Mesothelial cell of epicardium (in vitro differentiated cells): ENCODE measurements around the gene INSC. TPM values are rescaled to one million over a fixed set of nuclear protein-coding genes. Genes with fewer than 3 reads are reported as not detected.

Experiments used
- DNase-seq, 2 experiments: peaks; one replicate each; pipeline ENCODE4 v3.0.0; 2021; ENCODE audit warnings: low spot score in 2 of 2; ENCODE audit not compliant: unreplicated experiment in 2 of 2
- H3K27ac Mint-ChIP-seq: 2 replicates; pipeline ENCODE4 v1.8.0; 2021; ENCODE audit warnings: mixed read lengths
- H3K27me3 Mint-ChIP-seq: 2 replicates; pipeline ENCODE4 v1.8.0; 2021; ENCODE audit warnings: low read depth, mixed read lengths
- H3K36me3 Mint-ChIP-seq: 2 replicates; pipeline ENCODE4 v1.8.0; 2021; ENCODE audit warnings: mixed read lengths
- H3K4me1 Mint-ChIP-seq: 2 replicates; pipeline ENCODE4 v1.8.0; 2021; ENCODE audit warnings: mixed read lengths
- H3K4me3 Mint-ChIP-seq: 2 replicates; pipeline ENCODE4 v1.8.0; 2021; ENCODE audit warnings: mild to moderate bottlenecking, moderate library complexity, mixed read lengths
- H3K9me3 Mint-ChIP-seq: 2 replicates; pipeline ENCODE4 v1.8.0; 2021; ENCODE audit warnings: mixed read lengths
- CTCF ChIP-seq: fragments of 200-600 bp; sonication (generic); IDR thresholded peaks from one replicate; pipeline ENCODE4 v1.5.0; 2021; ENCODE audit warnings: antibody characterized with exemption; ENCODE audit not compliant: unreplicated experiment
- total RNA-seq: library from RNA; stranded (reverse); gene quantifications from 3 replicates; pipeline ENCODE4 v1.2.1, GENCODE V29; 2021

INSC gene
- total RNA-seq, 1 donor from 2014 or later, result not detected

- peaks cover 5% of the 10 kb centered on the region for H3K4me1 Mint-ChIP-seq
- TF ChIP-seq CTCF, result no peak
- peaks cover 4% of the 10 kb centered on the region for H3K9me3 Mint-ChIP-seq
- H3K36me3 Mint-ChIP-seq, result no peaks in the 10 kb centered on the region
- H3K4me3 Mint-ChIP-seq, result no peak overlapping the region
- H3K27me3 Mint-ChIP-seq, result peaks cover 13% of the 10 kb centered on the region
- no peak overlapping the region for H3K27ac Mint-ChIP-seq
- DNase-seq, result no peak
Measured at GRCh38 chr11:15189189-15189588, 74.5 kb downstream of the INSC start.

GRCh38 chr11:15189641-15190365, 75.1 kb downstream of the INSC start:
- Mint-ChIP-seq H3K36me3 (no peaks in the 10 kb centered on the region), H3K27ac (no peak overlapping the region), H3K9me3 (peaks cover 4% of the 10 kb centered on the region), H3K27me3 (peaks cover 14% of the 10 kb centered on the region), H3K4me3 (no peak overlapping the region), H3K4me1 (peaks cover 5% of the 10 kb centered on the region)
- DNase-seq, result no peak
- no peak for TF ChIP-seq CTCF

GRCh38 chr11:15190611-15191010, 75.9 kb downstream of the INSC start:
- Mint-ChIP-seq H3K9me3 (peaks cover 4% of the 10 kb centered on the region), H3K27ac (no peak overlapping the region), H3K36me3 (no peaks in the 10 kb centered on the region), H3K4me1 (peaks cover 5% of the 10 kb centered on the region), H3K27me3 (peaks cover 16% of the 10 kb centered on the region), H3K4me3 (no peak overlapping the region)
- no peak for DNase-seq
- TF ChIP-seq CTCF, result no peak

- H3K27me3 Mint-ChIP-seq, result peaks cover 10% of the 10 kb centered on the region
- peaks cover 4% of the 10 kb centered on the region for H3K9me3 Mint-ChIP-seq
- H3K36me3 Mint-ChIP-seq, result no peaks in the 10 kb centered on the region
- no peak for DNase-seq
- H3K4me1 Mint-ChIP-seq, result peaks cover 5% of the 10 kb centered on the region
- H3K4me3 Mint-ChIP-seq, result no peak overlapping the region
- no peak for TF ChIP-seq CTCF
- no peak overlapping the region for H3K27ac Mint-ChIP-seq
Measured at GRCh38 chr11:15192005-15192556, 77.4 kb downstream of the INSC start.

GRCh38 chr11:15194671-15195415, 80.1 kb downstream of the INSC start:
- no peaks in the 10 kb centered on the region for H3K36me3 Mint-ChIP-seq
- no peak for DNase-seq

More at GRCh38 chr11:15194671-15195415, 80.1 kb downstream of the INSC start:
- no peak for TF ChIP-seq CTCF
- Mint-ChIP-seq H3K27me3 (peaks cover 16% of the 10 kb centered on the region), H3K27ac (no peak overlapping the region), H3K4me1 (peaks cover 2% of the 10 kb centered on the region), H3K4me3 (no peak overlapping the region), H3K9me3 (no peaks in the 10 kb centered on the region)
